H9 (cell line): ENCODE data around the gene IFIT5. TPM values are rescaled to one million over a fixed set of nuclear protein-coding genes. Genes with fewer than 3 reads are reported as not detected.

Source experiments
- DNase-seq: peaks from one replicate; pipeline ENCODE4 v3.0.0-alpha.2; 2017
- H2AFZ ChIP-seq: one replicate; pipeline ENCODE4 v1.6.1; 2013; ENCODE audit warnings: mild to moderate bottlenecking, low read length, control low read depth, moderate library complexity
- H2AK5ac ChIP-seq: 2 replicates; pipeline ENCODE4 v1.6.1; 2013; ENCODE audit warnings: low read length, control low read depth, mixed read lengths; ENCODE audit not compliant: insufficient read length
- H2BK120ac ChIP-seq: one replicate; pipeline ENCODE4 v1.6.1; 2013; ENCODE audit warnings: low read depth, mild to moderate bottlenecking, low read length, control low read depth, inconsistent platforms; ENCODE audit not compliant: poor library complexity, severe bottlenecking
- H2BK12ac ChIP-seq: 2 replicates; pipeline ENCODE4 v1.6.1; 2013; ENCODE audit warnings: low read length, control low read depth, mixed read lengths, low read depth; ENCODE audit not compliant: insufficient read length
- H2BK15ac ChIP-seq: 2 replicates; pipeline ENCODE4 v1.6.1; 2013; ENCODE audit warnings: low read depth, low read length, control low read depth
- H2BK20ac ChIP-seq: one replicate; pipeline ENCODE4 v1.6.1; 2013; ENCODE audit warnings: low read depth, mild to moderate bottlenecking, low read length, control low read depth, inconsistent platforms; ENCODE audit not compliant: poor library complexity, severe bottlenecking
- H2BK5ac ChIP-seq: 2 replicates; pipeline ENCODE4 v1.6.1; 2013; ENCODE audit warnings: low read length, control low read depth, mixed read lengths; ENCODE audit not compliant: insufficient read length
- H3K14ac ChIP-seq: 2 replicates; pipeline ENCODE4 v1.6.1; 2013; ENCODE audit warnings: low read length, control low read depth; ENCODE audit not compliant: insufficient read depth
- H3K18ac ChIP-seq: 2 replicates; pipeline ENCODE4 v1.6.1; 2013; ENCODE audit warnings: low read depth, mild to moderate bottlenecking, mixed read lengths, low read length, control low read depth; ENCODE audit not compliant: insufficient read length
- H3K23ac ChIP-seq: 2 replicates; pipeline ENCODE4 v1.6.1; 2013; ENCODE audit warnings: low read length, control low read depth, mixed read lengths, low read depth; ENCODE audit not compliant: insufficient read length
- H3K23me2 ChIP-seq: 2 replicates; pipeline ENCODE4 v1.6.1; 2013; ENCODE audit warnings: low read depth, mild to moderate bottlenecking, mixed read lengths, low read length, control low read depth; ENCODE audit not compliant: insufficient read length, poor library complexity, severe bottlenecking
- H3K27ac ChIP-seq: 2 replicates; pipeline ENCODE4 v1.5.1; 2013; ENCODE audit warnings: low read length, control low read depth, mixed read lengths, low read depth; ENCODE audit not compliant: insufficient read length
- H3K27me3 ChIP-seq: 2 replicates; pipeline ENCODE4 v1.6.1; 2013; ENCODE audit warnings: low read length, control low read depth, inconsistent platforms; ENCODE audit not compliant: insufficient read depth
- H3K4ac ChIP-seq: 2 replicates; pipeline ENCODE4 v1.6.1; 2013; ENCODE audit warnings: low read depth, mild to moderate bottlenecking, control low read depth, inconsistent platforms, low read length, moderate library complexity
- H3K4me1 ChIP-seq: 2 replicates; pipeline ENCODE4 v1.6.1; 2013; ENCODE audit warnings: low read length, control low read depth, inconsistent platforms; ENCODE audit not compliant: insufficient read depth
- H3K4me2 ChIP-seq: 2 replicates; pipeline ENCODE4 v1.6.1; 2013; ENCODE audit warnings: low read length, control low read depth, mixed read lengths; ENCODE audit not compliant: insufficient read length, insufficient read depth
- H3K56ac ChIP-seq: 2 replicates; pipeline ENCODE4 v1.6.1; 2013; ENCODE audit warnings: low read depth, mild to moderate bottlenecking, mixed read lengths, low read length, control low read depth; ENCODE audit not compliant: insufficient read length
- H3K79me1 ChIP-seq: 2 replicates; pipeline ENCODE4 v1.6.1; 2013; ENCODE audit warnings: low read depth, mild to moderate bottlenecking, moderate library complexity, low read length, control low read depth, inconsistent platforms; ENCODE audit not compliant: insufficient read depth, poor library complexity, severe bottlenecking
- H3K79me2 ChIP-seq: 2 replicates; pipeline ENCODE4 v1.6.1; 2013; ENCODE audit warnings: low read length, control low read depth, inconsistent platforms; ENCODE audit not compliant: insufficient read depth
- H3K9ac ChIP-seq: 2 replicates; pipeline ENCODE4 v1.6.1; 2013; ENCODE audit warnings: low read length, control low read depth, mixed read lengths; ENCODE audit not compliant: insufficient read length; ENCODE audit errors: extremely low read depth
- H3K9me3 ChIP-seq: one replicate; pipeline ENCODE4 v1.6.1; 2013; ENCODE audit warnings: low read depth, low read length, inconsistent platforms; ENCODE audit not compliant: control insufficient read depth
- H3T11ph ChIP-seq: one replicate; pipeline ENCODE4 v1.6.1; 2013; ENCODE audit warnings: mild to moderate bottlenecking, low read length, control low read depth, inconsistent platforms
- H4K20me1 ChIP-seq: one replicate; pipeline ENCODE4 v1.6.1; 2013; ENCODE audit not compliant: control insufficient read depth, insufficient read length, insufficient read depth
- H4K5ac ChIP-seq: 2 replicates; pipeline ENCODE4 v1.6.1; 2013; ENCODE audit warnings: low read depth, mild to moderate bottlenecking, mixed read lengths, low read length, control low read depth; ENCODE audit not compliant: insufficient read length
- H4K8ac ChIP-seq: replicated peaks from 2 replicates; pipeline ENCODE4 v1.6.1; 2013; ENCODE audit warnings: low read length, control low read depth, mixed read lengths, low read depth; ENCODE audit not compliant: insufficient read length
- H4K91ac ChIP-seq: 2 replicates; pipeline ENCODE4 v1.6.1; 2013; ENCODE audit warnings: low read depth, mild to moderate bottlenecking, moderate library complexity, mixed read lengths, low read length, control low read depth; ENCODE audit not compliant: insufficient read length
- H3K27ac Mint-ChIP-seq, 3 experiments: 2 replicates in 2 of 3; 3 replicates in 1 of 3; pipeline ENCODE4 v1.8.0; 2020 to 2021; ENCODE audit warnings: mixed read lengths in 3 of 3, mild to moderate bottlenecking in 1 of 3, moderate library complexity in 1 of 3
- H3K27me3 Mint-ChIP-seq: 2 replicates; pipeline ENCODE4 v1.8.0; 2021; ENCODE audit warnings: low read depth, mild to moderate bottlenecking, moderate library complexity, mixed read lengths
- H3K36me3 Mint-ChIP-seq, 3 experiments: 2 replicates in 2 of 3; 3 replicates in 1 of 3; pipeline ENCODE4 v1.8.0; 2020 to 2021; ENCODE audit warnings: low read depth in 3 of 3, mixed read lengths in 3 of 3; ENCODE audit not compliant: insufficient read depth in 1 of 3
- H3K4me1 Mint-ChIP-seq, 2 experiments: 2 replicates each; pipeline ENCODE4 v1.8.0; 2020; ENCODE audit warnings: mixed read lengths in 2 of 2
- H3K4me3 Mint-ChIP-seq, 2 experiments: 2 replicates in 1 of 2; 3 replicates in 1 of 2; pipeline ENCODE4 v1.8.0; 2020 to 2021; ENCODE audit warnings: mild to moderate bottlenecking in 2 of 2, mixed read lengths in 2 of 2, moderate library complexity in 1 of 2
- H3K9me3 Mint-ChIP-seq, 2 experiments: 2 replicates in 1 of 2; 3 replicates in 1 of 2; pipeline ENCODE4 v1.8.0; 2020; ENCODE audit warnings: mild to moderate bottlenecking in 2 of 2, mixed read lengths in 2 of 2, moderate library complexity in 1 of 2
- WGBS: extraction: QIAGEN DNeasy Blood & Tissue Kit; methylation state at CpG from one replicate; pipeline ENCODE4 v1.1.7; 2013; ENCODE audit warnings: missing lambda C conversion rate, low lambda C conversion rate, mixed read lengths; ENCODE audit not compliant: insufficient read length; ENCODE audit errors: extremely low coverage; 5-methylcytosine and 5-hydroxymethylcytosine counted together
- total RNA-seq: library from RNA; stranded (reverse); gene quantifications from 2 replicates; pipeline ENCODE4 v1.2.1, GENCODE V29; 2021
- TF ChIP-seq, protein P1 (sequence below): fragments of 200-600 bp; sonication (generic); conservative IDR thresholded peaks from 3 replicates; pipeline ENCODE4 v1.8.0; 2021; ENCODE audit warnings: antibody characterized with exemption, mild to moderate bottlenecking

IFIT5 gene
- total RNA-seq, 1 experiment from 2014 or later: 2.3 TPM

DNA sequence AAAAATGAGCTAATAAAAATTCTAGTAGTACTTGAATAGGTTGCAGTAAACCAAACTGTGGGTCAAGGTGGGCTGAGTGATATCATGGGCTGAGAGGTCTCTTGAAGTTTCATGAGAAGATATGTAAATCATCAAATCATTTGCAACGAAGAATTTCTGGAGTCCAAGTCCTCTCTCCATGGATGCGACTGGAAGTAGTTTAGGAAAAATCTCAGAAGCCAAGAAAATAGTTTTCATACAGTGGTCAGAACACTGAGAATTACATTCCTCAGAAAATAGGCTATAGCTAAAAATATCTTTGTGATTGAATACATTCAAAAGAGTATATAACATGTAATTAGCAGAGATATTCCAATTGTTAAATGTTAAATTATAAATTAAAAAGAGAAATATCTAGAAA, 25.6 kb upstream of the IFIT5 start:
- Mint-ChIP-seq H3K4me1 (peaks cover 14 to 20% of the 10 kb centered on the region in 2 experiments), H3K27ac (no peak overlapping the region), H3K4me3 (no peak overlapping the region), H3K27me3 (no peaks in the 10 kb centered on the region), H3K36me3 (no peaks in the 10 kb centered on the region), H3K9me3 (no peaks in the 10 kb centered on the region)
- Histone ChIP-seq H3K23ac (no peak overlapping the region), H3K27ac (no peak overlapping the region), H2BK20ac (no peak overlapping the region), H3K23me2 (peaks cover 2% of the 10 kb centered on the region), H3K4me1 (peaks cover 4% of the 10 kb centered on the region; the same call in 1 of the 2 replicates), H3K4ac (no peak overlapping the region), H3K4me2 (no peak overlapping the region), H3K18ac (no peak overlapping the region), H3K79me1 (no peaks in the 10 kb centered on the region), H2BK12ac (no peak overlapping the region), H3T11ph (no peak overlapping the region), H2BK5ac (no peak overlapping the region), H3K56ac (no peak overlapping the region), H4K5ac (no peak overlapping the region), H4K20me1 (no peaks in the 10 kb centered on the region), H3K27me3 (no peaks in the 10 kb centered on the region), H4K8ac (no peak overlapping the region), H2BK15ac (no peak overlapping the region), H4K91ac (no peak overlapping the region), H3K9me3 (no peaks in the 10 kb centered on the region), H2AK5ac (no peak overlapping the region), H3K9ac (no peak overlapping the region), H2AFZ (no peak overlapping the region), H3K14ac (no peak overlapping the region), H2BK120ac (no peak overlapping the region), H3K79me2 (no peaks in the 10 kb centered on the region)
- no CpG with 5 or more reads among the region's 2 CpGs for WGBS
- no peak for DNase-seq
- TF ChIP-seq, protein P1, sequence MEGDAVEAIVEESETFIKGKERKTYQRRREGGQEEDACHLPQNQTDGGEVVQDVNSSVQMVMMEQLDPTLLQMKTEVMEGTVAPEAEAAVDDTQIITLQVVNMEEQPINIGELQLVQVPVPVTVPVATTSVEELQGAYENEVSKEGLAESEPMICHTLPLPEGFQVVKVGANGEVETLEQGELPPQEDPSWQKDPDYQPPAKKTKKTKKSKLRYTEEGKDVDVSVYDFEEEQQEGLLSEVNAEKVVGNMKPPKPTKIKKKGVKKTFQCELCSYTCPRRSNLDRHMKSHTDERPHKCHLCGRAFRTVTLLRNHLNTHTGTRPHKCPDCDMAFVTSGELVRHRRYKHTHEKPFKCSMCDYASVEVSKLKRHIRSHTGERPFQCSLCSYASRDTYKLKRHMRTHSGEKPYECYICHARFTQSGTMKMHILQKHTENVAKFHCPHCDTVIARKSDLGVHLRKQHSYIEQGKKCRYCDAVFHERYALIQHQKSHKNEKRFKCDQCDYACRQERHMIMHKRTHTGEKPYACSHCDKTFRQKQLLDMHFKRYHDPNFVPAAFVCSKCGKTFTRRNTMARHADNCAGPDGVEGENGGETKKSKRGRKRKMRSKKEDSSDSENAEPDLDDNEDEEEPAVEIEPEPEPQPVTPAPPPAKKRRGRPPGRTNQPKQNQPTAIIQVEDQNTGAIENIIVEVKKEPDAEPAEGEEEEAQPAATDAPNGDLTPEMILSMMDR: no peak
